ENCODE results near the gene GTPBP4.

GTPBP4 gene

DNA sequence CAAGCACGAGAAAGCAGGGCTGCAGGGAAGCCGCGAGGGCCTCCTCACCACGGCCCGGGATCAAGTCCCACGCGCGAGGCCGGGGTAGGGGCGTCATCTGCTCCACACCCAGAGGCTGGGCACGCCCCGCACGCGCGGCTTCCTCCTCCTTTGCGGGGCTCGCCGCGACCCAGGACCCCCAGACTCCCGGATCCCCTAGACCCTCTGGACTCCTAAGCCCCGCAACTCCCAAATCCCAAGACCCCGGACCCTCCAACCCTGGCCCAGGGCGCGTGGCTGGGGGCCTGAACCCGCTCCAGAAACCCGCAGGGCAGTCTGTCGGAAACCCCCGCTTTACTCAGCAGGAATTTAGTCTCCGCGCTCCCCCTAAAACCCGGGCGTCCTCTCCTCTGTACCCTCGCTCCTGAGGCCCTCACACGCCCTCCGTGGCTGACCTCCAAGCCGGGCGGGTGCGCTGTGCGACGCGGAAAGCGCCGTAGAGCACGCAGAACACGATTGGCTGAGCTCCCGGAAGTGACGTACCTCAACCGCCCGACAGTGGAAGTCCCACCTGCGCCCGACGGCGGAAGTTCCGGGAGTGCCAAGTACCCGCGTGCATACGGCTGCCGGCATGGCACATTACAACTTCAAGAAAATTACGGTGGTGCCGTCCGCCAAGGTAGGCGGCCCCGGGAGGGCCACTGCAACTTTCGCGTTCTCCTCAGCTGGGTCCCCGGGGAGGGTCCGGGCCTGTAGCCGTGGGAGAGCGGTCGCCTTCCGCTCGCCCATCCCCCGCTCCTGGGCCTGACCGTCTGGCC is at the start of gene GTPBP4:
Gene GTPBP4 (plus strand): TSS at position 565 of the 797 bp plus-strand sequence. CDS start 46 bp downstream, at position 611.
- DNase-seq, result peak; percentile 97

DNA sequence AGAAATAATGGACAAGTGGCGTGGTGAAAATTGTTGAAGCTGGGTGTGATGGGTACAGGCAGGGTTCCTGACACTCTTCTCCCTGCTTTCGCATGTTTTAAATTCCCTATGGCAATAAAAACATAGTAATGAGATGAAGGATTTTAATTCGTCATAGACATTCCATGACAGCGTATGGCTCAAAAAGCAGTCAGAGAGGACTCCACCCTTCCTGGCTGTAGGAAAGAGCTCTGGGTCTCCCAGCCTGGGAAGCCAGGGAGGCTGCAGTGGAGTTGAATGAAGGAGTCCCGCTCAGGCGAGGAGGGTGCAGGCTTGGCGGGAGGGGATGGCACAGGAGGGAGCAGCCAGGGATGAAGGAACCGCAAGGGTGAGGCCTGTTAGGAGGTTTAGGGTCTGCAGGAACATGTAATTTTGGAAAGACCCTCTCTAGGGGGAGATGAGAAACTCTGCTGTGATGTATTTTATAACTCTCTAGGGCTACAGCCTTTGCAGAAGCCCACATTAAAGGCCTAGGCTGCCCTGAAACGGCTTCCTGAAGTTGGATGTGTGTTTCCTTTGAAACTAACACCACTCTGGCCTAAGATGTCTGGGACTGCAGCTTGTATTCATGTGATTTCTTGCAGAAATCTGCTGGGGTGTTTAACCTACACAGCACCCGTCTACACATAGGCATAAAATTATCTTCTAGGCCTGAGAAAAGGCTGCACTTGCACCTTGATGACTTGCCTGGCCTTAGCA is 49.1 kb upstream of the GTPBP4 start:
- no peak for DNase-seq

- no peak for DNase-seq
Measured at GRCh38 chr10:943334-944033, 44.8 kb upstream of the GTPBP4 start.

DNA sequence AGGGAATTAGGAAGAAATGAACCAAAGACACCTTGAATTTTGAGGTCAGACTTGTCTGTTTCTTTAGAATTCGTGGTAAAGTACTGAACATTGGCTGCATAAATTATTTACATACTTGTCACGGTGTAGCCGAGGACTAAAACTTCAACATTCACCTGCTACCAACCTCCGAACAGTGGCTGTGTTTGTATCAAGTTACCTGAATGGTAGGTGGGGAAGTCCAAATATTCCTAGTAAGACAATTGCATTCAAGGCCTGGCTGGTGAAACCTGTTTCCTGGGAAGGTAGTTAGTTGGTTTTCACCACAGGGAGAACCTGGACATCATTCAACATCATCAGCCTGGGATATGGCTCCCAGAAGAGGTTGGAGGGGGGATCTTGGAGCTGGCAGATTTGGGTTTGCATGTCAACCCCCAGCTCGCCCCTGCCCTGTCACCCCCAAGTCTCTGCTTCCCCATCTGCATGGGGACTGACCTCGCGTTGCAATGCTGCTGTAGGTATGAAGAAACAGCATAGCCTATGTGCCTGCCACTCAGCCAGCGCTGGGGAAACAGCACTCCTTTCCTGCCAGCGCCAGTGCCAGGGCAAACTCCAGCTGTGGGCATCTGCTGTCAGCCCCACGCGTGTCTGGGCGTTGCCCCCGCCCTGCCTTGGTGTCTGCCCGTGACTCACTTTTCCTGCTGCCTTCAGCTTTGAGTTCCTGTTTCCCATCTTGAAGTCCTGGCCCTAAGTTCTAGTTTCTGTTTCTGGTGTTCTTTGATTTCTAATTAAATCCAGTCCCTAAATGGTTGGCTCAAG is 44.0 kb upstream of the GTPBP4 start:
- DNase-seq, result peak; percentile 27

DNA sequence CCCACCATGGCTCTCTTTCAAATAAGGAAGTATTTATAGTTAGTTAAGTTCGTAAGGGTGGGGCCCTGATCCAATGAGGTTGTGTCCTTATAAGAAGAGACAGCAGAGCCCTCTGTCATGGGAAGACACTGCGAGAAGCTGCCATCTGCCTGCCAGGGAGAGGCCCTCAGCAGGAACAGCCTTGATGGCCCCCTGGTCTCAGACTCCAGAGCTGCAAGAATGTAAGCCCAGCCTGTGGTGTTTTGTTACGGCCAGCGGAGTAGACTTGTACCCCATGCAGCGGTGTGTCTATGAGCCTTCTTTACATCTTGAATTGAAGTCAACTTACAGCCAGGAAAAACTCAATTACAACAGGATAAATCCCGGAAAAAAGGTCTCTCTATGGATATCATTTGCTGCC is 42.5 kb upstream of the GTPBP4 start:
- DNase-seq, result no peak

GRCh38 chr10:947051-947450 is 41.2 kb upstream of the GTPBP4 start:
- DNase-seq, result no peak

GRCh38 chr10:947881-948280 is 40.4 kb upstream of the GTPBP4 start:
- no peak for DNase-seq

DNA sequence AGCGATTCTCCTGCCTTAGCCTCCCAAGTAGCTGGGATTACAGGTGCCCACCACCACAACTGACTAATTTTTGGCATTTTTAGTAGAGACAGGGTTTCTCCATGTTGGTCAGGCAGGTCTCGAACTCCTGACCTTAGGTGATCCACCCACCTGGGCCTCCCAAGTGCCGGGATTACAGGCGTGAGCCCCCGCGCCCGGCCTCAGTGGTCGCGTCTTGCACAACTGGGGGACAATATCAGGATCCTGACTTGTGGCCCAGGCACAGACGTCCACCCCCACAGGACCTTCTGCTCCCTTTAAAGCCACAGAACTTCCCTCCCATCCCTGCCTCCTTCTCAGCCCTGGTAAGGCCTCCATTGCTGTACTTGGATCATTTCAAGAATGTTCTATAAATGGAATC is 39.9 kb upstream of the GTPBP4 start:
- no peak for DNase-seq

- no peak for DNase-seq
Measured at GRCh38 chr10:949446-949845, 38.8 kb upstream of the GTPBP4 start.

DNA sequence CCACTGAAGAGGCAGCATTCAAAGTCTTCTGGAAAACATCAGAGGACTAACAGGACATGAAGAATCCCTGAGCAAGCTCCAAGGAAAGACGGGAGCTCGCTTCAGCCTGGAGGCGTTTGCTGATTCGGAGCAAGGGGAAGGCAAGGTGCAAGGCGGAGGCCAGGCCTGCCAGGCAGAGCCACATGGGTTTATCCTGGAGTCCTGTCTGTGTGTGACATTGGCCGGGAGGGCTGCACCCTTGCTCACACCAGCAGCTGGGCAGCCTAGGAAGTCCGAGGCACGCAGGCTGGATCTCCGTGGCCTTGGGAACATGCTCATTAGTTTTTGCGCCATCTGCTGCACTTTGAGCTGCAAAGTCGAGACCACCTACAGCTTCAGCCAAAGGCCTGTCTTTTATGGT is 34.4 kb upstream of the GTPBP4 start:
- no peak for DNase-seq

GRCh38 chr10:954396-954795 is 33.8 kb upstream of the GTPBP4 start:
- DNase-seq, result no peak

GRCh38 chr10:955127-955819 is 33.0 kb upstream of the GTPBP4 start:
- DNase-seq, result no peak

GRCh38 chr10:955820-956217 is 32.4 kb upstream of the GTPBP4 start:
- DNase-seq, result no peak

DNA sequence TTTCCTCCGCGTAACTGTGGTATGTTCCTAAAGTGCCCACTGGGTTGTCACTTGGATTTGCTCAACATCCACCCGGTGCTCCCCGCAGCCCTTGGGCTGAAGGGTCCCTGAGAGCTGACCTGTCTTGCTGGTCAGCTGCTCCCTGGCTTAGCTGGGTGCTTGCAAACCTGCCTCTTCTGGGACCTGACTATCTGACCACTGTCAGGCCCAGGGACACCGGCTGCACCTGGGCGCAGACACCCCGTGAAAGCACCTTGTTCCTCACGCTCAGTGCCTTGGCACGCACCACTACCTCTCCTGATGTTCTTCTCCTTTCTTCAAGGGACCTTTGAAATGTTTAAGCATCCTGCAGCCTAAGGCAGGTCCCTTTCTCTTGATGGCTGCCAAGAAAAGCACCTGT is 30.1 kb upstream of the GTPBP4 start:
- no peak for DNase-seq

DNA sequence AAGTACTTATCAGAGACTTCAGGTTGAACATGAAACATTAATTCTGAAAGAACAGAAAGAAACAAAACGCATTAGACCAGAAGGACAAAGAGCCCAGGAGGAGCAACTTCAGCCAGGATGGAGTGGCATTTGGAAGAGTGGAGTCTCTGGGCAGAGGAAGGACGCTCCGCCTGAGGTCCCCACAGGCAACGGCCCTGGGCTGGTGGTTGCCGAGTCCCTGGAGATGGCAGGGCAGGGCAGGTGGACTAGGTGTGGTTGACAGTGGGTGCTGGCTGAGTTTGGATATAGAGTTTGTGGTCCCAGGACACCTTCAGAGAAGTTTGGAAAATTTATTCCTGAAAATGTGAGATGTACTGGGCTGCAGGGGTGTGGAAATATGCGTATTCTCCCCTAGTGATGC is 29.4 kb upstream of the GTPBP4 start:
- no peak for DNase-seq

- DNase-seq, result no peak
Measured at GRCh38 chr10:962342-962741, 25.9 kb upstream of the GTPBP4 start.

- no peak for DNase-seq
Measured at GRCh38 chr10:963186-963585, 25.0 kb upstream of the GTPBP4 start.

- no peak for DNase-seq
Measured at GRCh38 chr10:963655-964054, 24.6 kb upstream of the GTPBP4 start.

GRCh38 chr10:964321-964987 is 23.8 kb upstream of the GTPBP4 start:
- peak; percentile 18 for DNase-seq

- DNase-seq, result no peak
Measured at GRCh38 chr10:964988-965417, 23.2 kb upstream of the GTPBP4 start.

DNA sequence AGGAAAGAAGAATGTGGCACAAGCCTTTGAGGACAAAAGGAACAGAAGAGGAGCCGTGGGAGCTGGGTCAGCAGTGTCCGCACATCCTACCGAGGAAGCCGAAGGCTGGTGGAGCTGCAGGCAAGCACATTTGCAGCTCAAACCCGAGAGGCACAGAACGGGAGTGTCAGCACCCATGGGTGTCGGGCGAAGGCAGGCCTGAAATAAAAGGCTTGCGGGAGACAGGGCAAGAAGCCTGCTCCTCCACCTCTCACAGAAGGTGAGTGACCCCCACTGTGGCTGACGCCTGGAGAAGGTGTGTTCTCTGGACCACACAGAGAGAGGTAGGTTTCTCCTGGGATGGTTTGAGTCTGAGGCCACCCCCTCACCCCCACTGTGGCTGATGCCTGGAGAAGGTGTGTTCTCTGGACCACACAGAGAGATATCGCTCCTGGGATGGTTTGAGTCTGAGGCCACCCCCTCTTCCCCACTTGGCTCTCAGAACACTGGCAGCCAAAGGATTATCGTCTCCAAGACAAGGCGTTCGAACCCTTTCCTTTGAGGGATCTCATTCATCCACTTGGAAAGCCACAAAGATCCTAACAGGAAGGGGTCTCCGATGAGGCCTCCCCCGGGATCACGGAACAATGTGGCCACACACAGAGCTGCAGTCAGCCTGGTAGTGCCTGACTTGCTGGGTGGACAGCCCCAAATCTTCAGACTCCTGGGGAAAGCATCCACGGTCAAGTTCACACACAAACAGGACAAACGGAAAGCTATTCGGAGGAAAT is 21.6 kb upstream of the GTPBP4 start:
- DNase-seq, result no peak

Data from fibroblast of skin of right quadriceps (primary cell).